Neural progenitor cell (in vitro differentiated cells): ENCODE results near the gene PSMG4. TPM values are rescaled to one million over a fixed set of nuclear protein-coding genes. Genes with fewer than 3 reads are reported as not detected.

Experiments used
- DNase-seq: peaks from one replicate; pipeline ENCODE4 v3.0.0-alpha.2; 2016; ENCODE audit warnings: low spot score
- H2AFZ ChIP-seq: fragments of 200-600 bp; sonication (generic); replicated peaks from 2 replicates; pipeline ENCODE4 v1.6.1; 2016; ENCODE audit warnings: antibody characterized with exemption
- H3F3A ChIP-seq: fragments of 200-600 bp; sonication (generic); 2 replicates; pipeline ENCODE4 v1.6.1; 2016; ENCODE audit warnings: antibody characterized with exemption, low read depth
- H3K27ac ChIP-seq: fragments of 200-600 bp; sonication (generic); 2 replicates; pipeline ENCODE4 v1.5.1; 2016; ENCODE audit warnings: mild to moderate bottlenecking
- H3K27me3 ChIP-seq: fragments of 200-600 bp; sonication (generic); 2 replicates; pipeline ENCODE4 v1.6.1; 2016; ENCODE audit warnings: mild to moderate bottlenecking, moderate library complexity
- H3K36me3 ChIP-seq: fragments of 200-600 bp; sonication (generic); 2 replicates; pipeline ENCODE4 v1.5.1; 2016
- H3K4me1 ChIP-seq: fragments of 200-600 bp; sonication (generic); 2 replicates; pipeline ENCODE4 v1.6.1; 2016; ENCODE audit warnings: mixed run types
- H3K4me2 ChIP-seq: fragments of 200-600 bp; sonication (generic); 2 replicates; pipeline ENCODE4 v1.6.1; 2016
- H3K4me3 ChIP-seq: fragments of 200-600 bp; sonication (generic); 2 replicates; pipeline ENCODE4 v1.5.1; 2016
- H3K79me2 ChIP-seq: fragments of 200-600 bp; sonication (generic); 2 replicates; pipeline ENCODE4 v1.6.1; 2016; ENCODE audit warnings: low read depth
- H3K9ac ChIP-seq: fragments of 200-600 bp; sonication (generic); 2 replicates; pipeline ENCODE4 v1.6.1; 2016
- H3K9me3 ChIP-seq: fragments of 200-600 bp; sonication (generic); 2 replicates; pipeline ENCODE4 v1.5.1; 2016; ENCODE audit warnings: low read depth
- H4K20me1 ChIP-seq: fragments of 200-600 bp; sonication (generic); 2 replicates; pipeline ENCODE4 v1.6.1; 2016; ENCODE audit warnings: low read depth
- H3K27ac Mint-ChIP-seq: 3 replicates; pipeline ENCODE4 v1.8.0; 2021; ENCODE audit warnings: mixed read lengths
- H3K27me3 Mint-ChIP-seq: 2 replicates; pipeline ENCODE4 v1.8.0; 2022; ENCODE audit warnings: low read depth, mild to moderate bottlenecking, inconsistent platforms, moderate library complexity, mixed read lengths; ENCODE audit not compliant: insufficient read depth
- H3K36me3 Mint-ChIP-seq: 3 replicates; pipeline ENCODE4 v1.8.0; 2021; ENCODE audit warnings: mixed read lengths
- H3K4me1 Mint-ChIP-seq: 3 replicates; pipeline ENCODE4 v1.8.0; 2021; ENCODE audit warnings: mixed read lengths
- H3K4me3 Mint-ChIP-seq: 3 replicates; pipeline ENCODE4 v1.8.0; 2021; ENCODE audit warnings: mild to moderate bottlenecking, moderate library complexity, mixed read lengths
- H3K9me3 Mint-ChIP-seq: 3 replicates; pipeline ENCODE4 v1.8.0; 2020; ENCODE audit warnings: mixed read lengths
- EZH2 ChIP-seq: fragments of 200-600 bp; sonication (generic); IDR thresholded peaks from 2 replicates; pipeline ENCODE4 v1.6.1; 2017; ENCODE audit warnings: antibody characterized with exemption, mild to moderate bottlenecking, moderate library complexity
- EZH2phosphoT487 ChIP-seq: fragments of 200-600 bp; sonication (generic); IDR thresholded peaks from 2 replicates; pipeline ENCODE4 v1.6.1; 2017; ENCODE audit warnings: antibody characterized with exemption
- total RNA-seq: library from RNA; depleted of rRNA; stranded (reverse); fragments of >200 nt; gene quantifications from 2 replicates; pipeline ENCODE4 v1.2.3, GENCODE V29; 2015; ENCODE audit warnings: low replicate concordance
- TF ChIP-seq, protein P1 (sequence below): fragments of 200-600 bp; sonication (generic); IDR thresholded peaks from 2 replicates; pipeline ENCODE4 v1.5.1; 2017; ENCODE audit warnings: antibody characterized with exemption, mild to moderate bottlenecking

Gene PSMG4
- total RNA-seq, 1 donor from 2014 or later: 15.2 TPM

DNA sequence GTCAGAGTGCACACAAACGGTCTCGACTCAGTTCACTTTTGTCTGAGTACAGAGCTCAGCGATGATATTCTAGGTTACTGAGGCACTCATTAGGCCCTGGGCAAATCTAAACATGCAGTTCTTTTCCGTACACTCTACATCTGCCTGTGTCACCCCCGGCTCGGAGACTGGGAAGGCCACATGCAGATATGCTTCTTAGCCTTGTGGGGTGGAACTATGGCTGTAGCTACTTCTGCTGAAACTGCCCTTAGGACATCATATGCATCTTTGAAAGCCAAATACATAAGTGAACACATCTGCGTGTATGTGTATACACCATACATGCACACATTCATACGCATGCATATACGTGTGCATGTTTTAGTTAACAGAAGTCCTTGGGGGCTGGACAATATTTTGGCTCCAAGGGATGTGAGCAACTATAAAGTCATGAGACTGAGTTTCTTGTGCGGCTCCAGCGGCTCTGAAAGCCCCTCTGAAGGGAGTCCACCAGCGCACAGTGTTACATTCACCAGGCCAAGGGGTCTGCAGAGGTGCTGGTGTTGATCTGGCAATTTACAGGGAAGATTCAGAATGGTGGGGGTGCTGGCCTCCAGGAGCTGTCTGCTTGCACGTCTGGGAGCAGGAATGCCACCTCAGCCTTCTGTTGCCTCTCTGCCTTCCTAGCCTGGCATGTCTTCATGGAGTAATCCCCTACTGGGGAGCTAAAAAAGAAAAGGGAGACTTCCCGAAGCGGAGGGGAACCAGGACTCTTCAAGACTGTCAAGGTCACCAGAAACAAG is 31.6 kb downstream of the PSMG4 start:
- H3K36me3 Mint-ChIP-seq: peaks cover 63% of the 10 kb centered on the region
- H3K4me2 ChIP-seq: no peak overlapping the region
- no peak overlapping the region for H3K4me3 ChIP-seq
- peaks cover 7% of the 10 kb centered on the region for H3K4me1 ChIP-seq
- H3K9me3 ChIP-seq: no peaks in the 10 kb centered on the region
- H4K20me1 ChIP-seq: no peaks in the 10 kb centered on the region
- no peak for DNase-seq
- no peak overlapping the region for H3K4me3 Mint-ChIP-seq
- H3K27me3 ChIP-seq: no peaks in the 10 kb centered on the region
- TF ChIP-seq EZH2 (no peak), EZH2phosphoT487 (no peak)
- TF ChIP-seq, protein P1, sequence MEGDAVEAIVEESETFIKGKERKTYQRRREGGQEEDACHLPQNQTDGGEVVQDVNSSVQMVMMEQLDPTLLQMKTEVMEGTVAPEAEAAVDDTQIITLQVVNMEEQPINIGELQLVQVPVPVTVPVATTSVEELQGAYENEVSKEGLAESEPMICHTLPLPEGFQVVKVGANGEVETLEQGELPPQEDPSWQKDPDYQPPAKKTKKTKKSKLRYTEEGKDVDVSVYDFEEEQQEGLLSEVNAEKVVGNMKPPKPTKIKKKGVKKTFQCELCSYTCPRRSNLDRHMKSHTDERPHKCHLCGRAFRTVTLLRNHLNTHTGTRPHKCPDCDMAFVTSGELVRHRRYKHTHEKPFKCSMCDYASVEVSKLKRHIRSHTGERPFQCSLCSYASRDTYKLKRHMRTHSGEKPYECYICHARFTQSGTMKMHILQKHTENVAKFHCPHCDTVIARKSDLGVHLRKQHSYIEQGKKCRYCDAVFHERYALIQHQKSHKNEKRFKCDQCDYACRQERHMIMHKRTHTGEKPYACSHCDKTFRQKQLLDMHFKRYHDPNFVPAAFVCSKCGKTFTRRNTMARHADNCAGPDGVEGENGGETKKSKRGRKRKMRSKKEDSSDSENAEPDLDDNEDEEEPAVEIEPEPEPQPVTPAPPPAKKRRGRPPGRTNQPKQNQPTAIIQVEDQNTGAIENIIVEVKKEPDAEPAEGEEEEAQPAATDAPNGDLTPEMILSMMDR: no peak
- no peaks in the 10 kb centered on the region for H3K79me2 ChIP-seq
- no peak overlapping the region for H2AFZ ChIP-seq
- H3K36me3 ChIP-seq: no peaks in the 10 kb centered on the region
- H3K27ac Mint-ChIP-seq: peak overlapping the region; percentile 46
- no peak overlapping the region for H3K27ac ChIP-seq
- peaks cover 37% of the 10 kb centered on the region for H3K4me1 Mint-ChIP-seq
- H3F3A ChIP-seq: peaks cover 3% of the 10 kb centered on the region
- H3K9me3 Mint-ChIP-seq: no peaks in the 10 kb centered on the region
- no peak overlapping the region for H3K9ac ChIP-seq
- peaks cover 2% of the 10 kb centered on the region for H3K27me3 Mint-ChIP-seq

DNA sequence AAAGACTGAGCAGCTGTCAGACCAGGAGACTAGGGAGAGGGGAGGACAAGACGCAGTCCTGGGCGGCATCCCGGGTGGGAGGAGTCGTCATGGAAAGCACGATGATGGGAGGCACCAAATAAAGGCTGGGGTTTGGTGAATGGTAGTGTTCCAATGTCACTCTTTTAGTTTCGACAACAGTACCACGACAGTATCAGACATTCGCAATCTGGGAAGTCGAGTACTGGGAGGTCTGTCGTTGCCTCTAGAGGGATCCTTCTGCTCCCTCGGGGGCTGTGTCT is 32.1 kb downstream of the PSMG4 start:
- Histone ChIP-seq H3K9me3 (no peaks in the 10 kb centered on the region), H3K4me3 (no peak overlapping the region), H3K36me3 (no peaks in the 10 kb centered on the region), H3F3A (peaks cover 6% of the 10 kb centered on the region), H3K79me2 (no peaks in the 10 kb centered on the region), H3K9ac (no peak overlapping the region), H3K4me2 (no peak overlapping the region), H3K27me3 (no peaks in the 10 kb centered on the region), H4K20me1 (no peaks in the 10 kb centered on the region), H3K27ac (no peak overlapping the region), H2AFZ (no peak overlapping the region), H3K4me1 (peaks cover 12% of the 10 kb centered on the region)
- no peak for DNase-seq
- Mint-ChIP-seq H3K27ac (peak overlapping the region; percentile 46), H3K9me3 (no peaks in the 10 kb centered on the region), H3K36me3 (peaks cover 62% of the 10 kb centered on the region), H3K4me1 (peaks cover 39% of the 10 kb centered on the region), H3K27me3 (peaks cover 2% of the 10 kb centered on the region), H3K4me3 (no peak overlapping the region)
- TF ChIP-seq, protein P1: no peak
- TF ChIP-seq EZH2: no peak
- TF ChIP-seq EZH2phosphoT487: no peak

DNA sequence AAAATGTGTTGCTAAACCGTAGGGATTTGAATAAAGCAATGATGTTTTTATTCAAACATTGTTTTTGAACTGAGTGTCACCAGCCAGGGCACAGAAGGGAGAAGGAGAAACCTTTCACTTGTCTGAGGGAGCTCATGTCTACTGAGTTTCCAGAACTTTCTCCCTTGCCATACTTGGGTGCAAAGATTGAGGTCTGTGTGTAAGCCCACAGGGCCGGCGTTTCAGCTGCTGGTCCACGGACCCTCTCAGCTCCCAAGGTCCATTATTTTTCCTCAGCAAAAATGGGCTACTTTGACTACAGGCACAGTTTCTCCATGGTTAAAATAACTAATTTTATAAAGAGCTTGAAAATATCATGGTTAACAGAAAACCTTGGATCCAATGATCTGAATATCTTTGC is 32.6 kb downstream of the PSMG4 start:
- no peak overlapping the region for H3K9ac ChIP-seq
- H3K79me2 ChIP-seq: no peaks in the 10 kb centered on the region
- TF ChIP-seq, protein P1: no peak
- TF ChIP-seq EZH2phosphoT487 (no peak), EZH2 (no peak)
- H3K4me1 ChIP-seq: peaks cover 16% of the 10 kb centered on the region
- no peak overlapping the region for H2AFZ ChIP-seq
- H3K4me2 ChIP-seq: no peak overlapping the region
- H4K20me1 ChIP-seq: no peaks in the 10 kb centered on the region
- H3F3A ChIP-seq: peaks cover 6% of the 10 kb centered on the region
- H3K4me3 ChIP-seq: no peak overlapping the region
- no peaks in the 10 kb centered on the region for H3K9me3 ChIP-seq
- Mint-ChIP-seq H3K4me1 (peaks cover 37% of the 10 kb centered on the region), H3K27me3 (peaks cover 2% of the 10 kb centered on the region), H3K27ac (no peak overlapping the region), H3K9me3 (no peaks in the 10 kb centered on the region), H3K36me3 (peaks cover 59% of the 10 kb centered on the region), H3K4me3 (no peak overlapping the region)
- H3K27ac ChIP-seq: no peak overlapping the region
- DNase-seq: no peak
- no peaks in the 10 kb centered on the region for H3K27me3 ChIP-seq
- H3K36me3 ChIP-seq: no peaks in the 10 kb centered on the region
